Measurements from ENCODE around the gene GHRH. TPM values are rescaled to one million over a fixed set of nuclear protein-coding genes. Genes with fewer than 3 reads are reported as not detected.

The GHRH gene
- total and polyA plus RNA-seq, 2 of the 4 experiments (the other 2 are of a cell fraction) = not detected

GRCh38 chr20:37280403-37280802 is 18.8 kb upstream of the GHRH start:
- Histone ChIP-seq H3K9ac (ENCODE audit: low read depth, low read length) (no peak overlapping the region), H4K5ac (ENCODE audit: low read depth, low read length) (no peak overlapping the region), H3K23ac (ENCODE audit: low read depth, low read length) (no peak overlapping the region), H4K91ac (ENCODE audit: insufficient read depth, low read depth, low read length) (no peak overlapping the region), H2AK9ac (replicated peaks; ENCODE audit: low read depth, low read length, poor library complexity) (no peak overlapping the region), H3K4me3 (ENCODE audit: insufficient read depth, low read depth, low read length) (no peak overlapping the region), H3K9me3 (ENCODE audit: control insufficient read depth, insufficient read depth, low read length) (no peaks in the 10 kb centered on the region), H4K8ac (ENCODE audit: low read depth in 2 of 2, low read length in 2 of 2) (no peak overlapping the region), H3K18ac (ENCODE audit: low read depth, low read length) (no peak overlapping the region), H3K14ac (replicated peaks; ENCODE audit: low read depth, low read length) (no peak overlapping the region), H2AK5ac (ENCODE audit: low read depth, low read length) (no peak overlapping the region), H4K20me1 (ENCODE audit: insufficient read depth, low read length) (no peaks in the 10 kb centered on the region; the same call in 1 of the 2 replicates), H2BK20ac (ENCODE audit: low read depth, low read length) (no peak overlapping the region), H3K27me3 (ENCODE audit: control insufficient read depth, insufficient read depth, low read length) (no peaks in the 10 kb centered on the region), H2BK120ac (ENCODE audit: low read depth, low read length) (no peak overlapping the region), H3K36me3 (ENCODE audit: control insufficient read depth, insufficient read depth, low read length) (no peaks in the 10 kb centered on the region), H2BK5ac (ENCODE audit: low read depth, low read length, poor library complexity, severe bottlenecking) (no peak overlapping the region), H3K9me1 (ENCODE audit: insufficient read depth, low read length) (no peaks in the 10 kb centered on the region), H3K4me2 (ENCODE audit: low read depth, low read length) (no peak overlapping the region), H2AFZ (replicated peaks; ENCODE audit: low read length, poor library complexity) (no peak overlapping the region), H3K56ac (ENCODE audit: extremely low read depth, insufficient read depth, low read length) (no peak overlapping the region), H3K27ac (ENCODE audit: insufficient read depth, low read length) (no peak overlapping the region), H3K4me1 (ENCODE audit: control insufficient read depth, insufficient read depth, low read length) (peaks cover 7% of the 10 kb centered on the region), H3K79me1 (ENCODE audit: low read depth in 1 of 2, low read length in 2 of 2) (no peaks in the 10 kb centered on the region), H3K4ac (ENCODE audit: low read depth, low read length) (no peak overlapping the region), H2BK15ac (ENCODE audit: low read depth, low read length) (no peak overlapping the region)
- 60% methylated on average over 2 of the region's 8 CpGs; no CpG with 5 or more reads in 1 of the 2 experiments for WGBS, 2 experiments (ENCODE audit: extremely low coverage in 2 of 2, insufficient read length in 1 of 2)
- no peak for DNase-seq
- ChIA-PET CTCF (interaction anchor here (1.3 kb wide), 1 partner anchor 10 kb away, joined by 3 read pairs; no protein-coding TSS in a partner anchor), POLR2A (ENCODE audit: unreplicated experiment) (no interaction called here)
- in situ Hi-C loops (cut with MboI; ENCODE audit: low sequenced_read_pairs) (loop anchor here (5.0 kb wide), 1 partner anchor 102 kb away; no protein-coding TSS in a partner anchor), dilution Hi-C loops (cut with HindIII; ENCODE audit: low sequenced_read_pairs, unreplicated experiment) (no loop called here), intact Hi-C loops (cut with micrococcal nuclease) (no loop called here)
- TF ChIP-seq SMC3 (IDR thresholded peaks at IDR 0.05; ENCODE audit: low read depth, low read length) (no peak), CHD1 (IDR thresholded peaks at IDR 0.05; ENCODE audit: low read depth, low read length) (no peak), RCOR1 (IDR thresholded peaks at IDR 0.05; ENCODE audit: insufficient replicate concordance, low read length) (no peak), RFX5 (IDR thresholded peaks at IDR 0.05; ENCODE audit: low read depth, low read length) (no peak), MXI1 (IDR thresholded peaks at IDR 0.05; ENCODE audit: borderline replicate concordance, low read depth, low read length) (no peak), CTCF (conservative IDR thresholded peaks at IDR 0.05; ENCODE audit: low read depth, low read length) (no peak)
- no TSS peak for BruUV-seq (replicated peaks)
- no peak for ATAC-seq (ENCODE audit: low read depth)

Measured in IMR-90 (cell line).